ENCODE results near the gene BTBD6.

Gene BTBD6

DNA sequence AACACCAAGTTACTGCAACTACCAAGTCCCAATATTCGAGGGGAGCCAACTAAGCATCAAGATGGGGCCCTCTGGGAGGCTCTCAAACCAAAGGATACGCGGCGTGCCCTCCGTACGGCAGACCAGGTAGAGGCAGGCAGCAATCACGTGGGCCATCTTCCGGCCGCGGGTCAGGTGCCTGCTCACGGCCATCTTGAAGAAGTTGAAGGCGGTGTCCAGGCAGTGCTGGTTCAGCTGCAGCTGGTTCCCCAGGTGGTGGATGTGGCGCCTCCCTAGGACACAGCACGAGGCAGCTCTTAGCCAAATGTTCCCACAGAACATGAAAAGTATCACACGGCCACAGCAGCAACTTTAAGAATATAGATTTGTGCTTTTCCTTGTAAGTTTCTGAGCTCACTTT is 24.3 kb downstream of the BTBD6 start:
- TF ChIP-seq SIN3A (IDR thresholded peaks at IDR 0.05; ENCODE audit: borderline replicate concordance, insufficient read depth, low read length) (no peak), FOXP2 (optimal IDR thresholded peaks at IDR 0.05; ENCODE audit: borderline replicate concordance, extremely low read depth, extremely low read length, insufficient read depth) (no peak), POLR2AphosphoS5 (IDR thresholded peaks at IDR 0.05; ENCODE audit: low read depth, low read length) (no peak), REST (IDR thresholded peaks at IDR 0.05; ENCODE audit: insufficient read depth in 1 of 2, low read depth in 2 of 2, low read length in 2 of 2) (no peak), TAF1 (IDR thresholded peaks at IDR 0.05; ENCODE audit: borderline replicate concordance, insufficient read depth, low read length) (no peak)

DNA sequence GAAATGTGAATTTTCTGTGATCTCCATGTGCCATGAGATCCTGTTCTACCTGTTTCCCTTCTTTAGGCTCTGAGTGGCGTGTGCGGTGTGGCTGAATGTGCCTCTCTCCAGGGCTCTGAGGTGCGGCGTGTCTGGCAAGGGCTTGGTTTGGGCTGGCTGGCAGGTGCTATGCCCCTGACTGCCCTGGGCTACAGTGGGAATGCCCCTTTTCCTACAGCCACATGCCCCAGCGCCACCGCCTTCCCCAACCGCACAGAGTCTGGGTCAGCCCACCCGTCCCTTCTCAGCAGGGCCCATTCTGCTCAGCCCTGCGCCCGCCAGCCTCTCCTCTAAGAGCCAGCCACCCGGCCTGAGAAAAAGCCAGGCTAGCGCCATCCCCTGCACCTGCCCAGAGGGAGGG is 24.7 kb downstream of the BTBD6 start:
- no peak for TF ChIP-seq TAF1 (IDR thresholded peaks at IDR 0.05; ENCODE audit: borderline replicate concordance, insufficient read depth, low read length)
- TF ChIP-seq SIN3A (IDR thresholded peaks at IDR 0.05; ENCODE audit: borderline replicate concordance, insufficient read depth, low read length) = no peak
- TF ChIP-seq REST (IDR thresholded peaks at IDR 0.05; ENCODE audit: insufficient read depth in 1 of 2, low read depth in 2 of 2, low read length in 2 of 2) = no peak
- TF ChIP-seq FOXP2 (optimal IDR thresholded peaks at IDR 0.05; ENCODE audit: borderline replicate concordance, extremely low read depth, extremely low read length, insufficient read depth) = no peak
- TF ChIP-seq POLR2AphosphoS5 (IDR thresholded peaks at IDR 0.05; ENCODE audit: low read depth, low read length) = no peak

DNA sequence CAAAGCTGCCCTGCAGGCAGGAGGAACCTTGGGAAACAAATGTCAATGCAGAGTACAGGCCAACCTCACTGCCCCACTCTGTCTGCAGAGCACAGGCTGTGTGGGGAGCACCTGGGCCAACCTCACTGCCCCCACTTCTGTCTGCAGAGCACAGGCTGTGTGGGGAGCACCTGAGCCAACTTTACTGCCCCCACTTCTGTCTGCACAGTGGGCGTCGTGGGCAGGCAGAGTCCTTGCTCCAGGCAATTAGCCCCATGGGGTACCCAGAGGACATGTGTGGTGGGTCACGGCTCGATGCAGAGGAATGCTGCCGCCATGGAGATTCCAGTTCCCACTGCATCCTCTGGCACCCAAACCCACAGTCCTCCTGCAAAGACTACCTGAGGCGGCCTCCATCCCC is 26.3 kb downstream of the BTBD6 start:
- TF ChIP-seq FOXP2 (optimal IDR thresholded peaks at IDR 0.05; ENCODE audit: borderline replicate concordance, extremely low read depth, extremely low read length, insufficient read depth) (no peak), REST (IDR thresholded peaks at IDR 0.05; ENCODE audit: insufficient read depth in 1 of 2, low read depth in 2 of 2, low read length in 2 of 2) (no peak)

- no peak for TF ChIP-seq TAF1 (IDR thresholded peaks at IDR 0.05; ENCODE audit: borderline replicate concordance, insufficient read depth, low read length)
- no peak for TF ChIP-seq REST (IDR thresholded peaks at IDR 0.05; ENCODE audit: insufficient read depth in 1 of 2, low read depth in 2 of 2, low read length in 2 of 2)
These were observed 27.1 kb downstream of the BTBD6 start for GRCh38 chr14:105275267-105275946.

DNA sequence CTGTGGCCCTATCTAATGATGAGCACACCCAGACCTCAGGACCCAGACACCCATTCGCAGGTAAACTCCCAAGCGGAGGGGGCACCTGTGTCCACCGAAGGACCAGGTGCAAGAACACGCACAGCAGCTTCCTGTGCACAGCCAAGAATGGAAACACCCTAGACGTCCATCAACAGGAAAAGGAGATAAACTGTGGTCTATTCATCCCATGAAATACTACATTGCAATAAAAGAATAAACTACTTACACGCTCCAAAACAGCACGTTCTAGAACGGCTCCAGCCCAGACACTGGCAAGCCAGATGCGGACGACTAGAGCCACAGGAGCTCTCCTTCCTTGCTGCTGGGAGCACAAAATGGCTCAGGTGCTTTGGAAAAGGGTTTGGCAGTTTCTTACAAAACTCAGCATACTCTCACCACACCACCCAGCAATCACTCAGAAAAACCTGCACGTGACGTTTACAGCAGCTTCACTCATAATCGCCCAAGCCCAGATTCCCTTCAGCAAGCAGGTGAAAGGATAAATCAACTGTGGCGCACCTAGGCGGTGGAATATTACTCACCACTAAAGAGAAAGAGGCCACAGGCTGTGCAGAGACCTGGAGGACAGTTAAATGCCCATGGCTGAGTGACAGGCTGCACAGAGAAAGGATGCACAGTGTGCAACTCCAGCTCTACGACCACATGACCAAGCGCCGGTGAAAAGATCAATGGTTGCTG is 31.5 kb downstream of the BTBD6 start:
- TF ChIP-seq POLR2AphosphoS5 (IDR thresholded peaks at IDR 0.05; ENCODE audit: low read depth, low read length) (no peak), FOXP2 (optimal IDR thresholded peaks at IDR 0.05; ENCODE audit: borderline replicate concordance, extremely low read depth, extremely low read length, insufficient read depth) (no peak), SIN3A (IDR thresholded peaks at IDR 0.05; ENCODE audit: borderline replicate concordance, insufficient read depth, low read length) (no peak), TAF1 (IDR thresholded peaks at IDR 0.05; ENCODE audit: borderline replicate concordance, insufficient read depth, low read length) (no peak), REST (IDR thresholded peaks at IDR 0.05; ENCODE audit: insufficient read depth in 1 of 2, low read depth in 2 of 2, low read length in 2 of 2) (no peak)
